Testis (tissue), 3 donors: ENCODE data around the gene LRRC3. TPM values are rescaled to one million over a fixed set of nuclear protein-coding genes. Genes with fewer than 3 reads are reported as not detected.

ENCODE experiments used
- DNase-seq: peaks from one replicate; pipeline ENCODE4 v3.0.0-alpha.2; 2019
- H3K27ac ChIP-seq, 2 donors: fragments of 200-600 bp; sonication (generic); one replicate each; pipeline ENCODE4 v1.5.1; 2019
- H3K27me3 ChIP-seq: fragments of 200-600 bp; sonication (generic); one replicate; pipeline ENCODE4 v1.5.1; 2019
- H3K36me3 ChIP-seq: fragments of 200-600 bp; sonication (generic); one replicate; pipeline ENCODE4 v1.5.1; 2017; ENCODE audit warnings: low read depth; ENCODE audit errors: missing control alignments
- H3K4me1 ChIP-seq: fragments of 200-600 bp; sonication (generic); one replicate; pipeline ENCODE4 v1.5.1; 2019
- H3K4me3 ChIP-seq, 2 donors: fragments of 200-600 bp; sonication (generic); one replicate each; pipeline ENCODE4 v1.5.1; 2017 to 2019
- H3K9me3 ChIP-seq: fragments of 200-600 bp; sonication (generic); one replicate; pipeline ENCODE4 v1.5.1; 2017
- CTCF ChIP-seq, 3 experiments: fragments of 450-650 bp in 2 of 3; fragments of 200-600 bp in 1 of 3; sonication (generic) in 1 of 3; IDR thresholded peaks; one replicate each; pipeline ENCODE4 v1.5.1; 2016 to 2019; ENCODE audit warnings: antibody characterized with exemption in 3 of 3, mild to moderate bottlenecking in 2 of 3, moderate library complexity in 1 of 3
- POLR2A ChIP-seq: fragments of 450-650 bp; IDR thresholded peaks from one replicate; pipeline ENCODE4 v1.6.1; 2017; ENCODE audit warnings: antibody characterized with exemption, mild to moderate bottlenecking, moderate library complexity
- WGBS, 2 donors: methylation state at CpG; one replicate each; pipeline ENCODE4 v1.1.5; 2018; 5-methylcytosine and 5-hydroxymethylcytosine counted together
- intact Hi-C: fragments of 100-400 bp; cut with DNase I; formaldehyde crosslinking; loops from one replicate; pipeline ENCODE4 v1.15.1; 2023; ENCODE audit warnings: low total_unique reads
- polyA plus RNA-seq: library from polyadenylated mRNA; stranded (reverse); fragments of 350-450 nt; fragmentation: Illumina TruSeq; extraction: RNeasy Lipid Tissue Mini Kit (QIAGEN cat#74804); gene quantifications from one replicate; pipeline ENCODE4 v1.2.3, GENCODE V29; 2014; ENCODE audit warnings: low read depth, low replicate concordance; ENCODE audit not compliant: insufficient read depth
- total RNA-seq, 2 donors: library from RNA; depleted of rRNA; stranded (reverse); fragments of >200 nt; gene quantifications; one replicate each; pipeline ENCODE4 v1.2.3, GENCODE V29; 2016

Gene LRRC3
- total and polyA plus RNA-seq, 3 donors from 2014 or later, result 4.9 to 11.8 (median 8.3) TPM

GRCh38 chr21:44503901-44504399 lies 48.6 kb downstream of the LRRC3 start:
- 79 to 80% methylated on average over 20 of the region's 20 CpGs for WGBS, 2 donors
- TF ChIP-seq POLR2A (no peak), CTCF (IDR thresholded peaks at IDR 0.05) (no peak)
- Histone ChIP-seq H3K4me3 (no peak overlapping the region), H3K27me3 (no peaks in the 10 kb centered on the region), H3K9me3 (no peaks in the 10 kb centered on the region), H3K4me1 (no peaks in the 10 kb centered on the region), H3K36me3 (no peaks in the 10 kb centered on the region), H3K27ac (no peak overlapping the region)
- no peak for DNase-seq
- intact Hi-C loops, result no loop called here

GRCh38 chr21:44505673-44506278 lies 50.5 kb downstream of the LRRC3 start:
- intact Hi-C loops, result no loop called here
- no peaks in the 10 kb centered on the region for H3K27me3 ChIP-seq
- 79 to 82% methylated on average over 16 of the region's 16 CpGs for WGBS, 2 donors
- H3K4me3 ChIP-seq, result no peak overlapping the region
- no peak for TF ChIP-seq CTCF (IDR thresholded peaks at IDR 0.05)
- TF ChIP-seq POLR2A, result no peak
- H3K9me3 ChIP-seq, result no peaks in the 10 kb centered on the region
- DNase-seq, result no peak
- H3K36me3 ChIP-seq, result no peaks in the 10 kb centered on the region
- H3K4me1 ChIP-seq, result no peaks in the 10 kb centered on the region
- H3K27ac ChIP-seq, result no peak overlapping the region

GRCh38 chr21:44506279-44507255 lies 51.3 kb downstream of the LRRC3 start:
- Histone ChIP-seq H3K4me3 (no peak overlapping the region), H3K27me3 (no peaks in the 10 kb centered on the region), H3K9me3 (no peaks in the 10 kb centered on the region), H3K27ac (no peak overlapping the region), H3K36me3 (no peaks in the 10 kb centered on the region), H3K4me1 (no peaks in the 10 kb centered on the region)
- intact Hi-C loops, result no loop called here
- DNase-seq, result no peak
- TF ChIP-seq POLR2A, result no peak
- TF ChIP-seq CTCF (IDR thresholded peaks at IDR 0.05), result no peak
- 76 to 80% methylated on average over 15 to 44 of the region's 44 CpGs for WGBS, 2 donors

GRCh38 chr21:44507673-44508425 lies 52.5 kb downstream of the LRRC3 start:
- intact Hi-C loops, result no loop called here
- H3K27ac ChIP-seq, result no peak overlapping the region

More at GRCh38 chr21:44507673-44508425, 52.5 kb downstream of the LRRC3 start:
- Histone ChIP-seq H3K9me3 (no peaks in the 10 kb centered on the region), H3K36me3 (no peaks in the 10 kb centered on the region), H3K4me1 (no peaks in the 10 kb centered on the region), H3K27me3 (no peaks in the 10 kb centered on the region), H3K4me3 (no peak overlapping the region)
- no peak for TF ChIP-seq POLR2A
- TF ChIP-seq CTCF (IDR thresholded peaks at IDR 0.05), result no peak
- no peak for DNase-seq
- WGBS, 2 donors, result 90 to 92% methylated on average over 26 of the region's 26 CpGs
